Adrenal gland (tissue), 12 donors: ENCODE measurements around the gene SCYGR4. TPM values are rescaled to one million over a fixed set of nuclear protein-coding genes. Genes with fewer than 3 reads are reported as not detected.

Experiments
- DNase-seq, 7 donors: peaks; one replicate each; pipeline ENCODE4 v3.0.0-alpha.2; 2019 to 2020
- H3K27ac ChIP-seq, 5 donors: fragments of 200-600 bp; sonication (generic) in 4 of 5; 1 replicate in 3 of 5; 2 replicates in 2 of 5; pipeline versions ENCODE4 v1.5.1 to v1.8.0; 2016 to 2020; ENCODE audit warnings: mild to moderate bottlenecking in 1 of 5
- H3K27me3 ChIP-seq: fragments of 200-600 bp; 2 replicates; pipeline ENCODE4 v1.8.0; 2021
- H3K36me3 ChIP-seq, 2 donors: fragments of 200-600 bp; replicated peaks in 1 of 2; 1 replicate in 1 of 2; 2 replicates in 1 of 2; pipeline versions ENCODE4 v1.5.1 to v1.8.0; 2018 to 2022
- H3K4me1 ChIP-seq, 2 donors: fragments of 200-600 bp; replicated peaks in 1 of 2; 1 replicate in 1 of 2; 2 replicates in 1 of 2; pipeline versions ENCODE4 v1.5.1 to v1.8.0; 2018 to 2021
- H3K4me3 ChIP-seq, 4 donors: fragments of 200-600 bp; sonication (generic) in 3 of 4; one replicate each; pipeline ENCODE4 v1.5.1; 2016 to 2018
- H3K9me3 ChIP-seq, 3 donors: fragments of 200-600 bp; sonication (generic) in 1 of 3; replicated peaks in 1 of 3; 1 replicate in 2 of 3; 2 replicates in 1 of 3; pipeline versions ENCODE4 v1.5.1 to v1.8.0; 2016 to 2021
- CTCF ChIP-seq, 6 experiments: fragments of 450-650 bp in 4 of 6; fragments of 200-600 bp in 2 of 6; sonication (generic) in 1 of 6; IDR thresholded peaks; 1 replicate in 5 of 6; 2 replicates in 1 of 6; pipeline versions ENCODE4 v1.5.1 to v1.8.0; 2016 to 2021; ENCODE audit warnings: antibody characterized with exemption in 6 of 6, mild to moderate bottlenecking in 2 of 6, moderate library complexity in 1 of 6
- POLR2A ChIP-seq, 2 donors: fragments of 450-650 bp; IDR thresholded peaks; one replicate each; pipeline ENCODE4 v1.6.1; 2017; ENCODE audit warnings: antibody characterized with exemption in 2 of 2, mild to moderate bottlenecking in 2 of 2, moderate library complexity in 1 of 2
- WGBS, 4 donors: extraction: QIAGEN DNeasy Blood & Tissue Kit in 2 of 4; methylation state at CpG; one replicate each; pipeline versions ENCODE4 v1.1.5 to v1.1.7; 2013 to 2017; 5-methylcytosine and 5-hydroxymethylcytosine counted together
- intact Hi-C, 2 donors: fragments of 100-400 bp; cut with DNase I; formaldehyde crosslinking; loops; one replicate each; pipeline versions ENCODE4 v1.14.1 to v1.15.0; 2022 to 2023
- polyA plus RNA-seq, 3 donors: library from polyadenylated mRNA; stranded (reverse); fragments of 200-250 nt in 2 of 3; fragments of 350-450 nt in 1 of 3; fragmentation: Illumina TruSeq in 1 of 3; extraction: RNeasy Lipid Tissue Mini Kit (QIAGEN cat#74804) in 1 of 3; gene quantifications; one replicate each; pipeline ENCODE4 v1.2.3, GENCODE V29; 2013 to 2014
- total RNA-seq, 9 donors: library from RNA; depleted of rRNA in 4 of 9; stranded (reverse); fragments of >200 nt in 4 of 9; fragments of 120-200 nt in 1 of 9; fragmentation: NEBNext Ultra II Directional in 1 of 9; extraction: Animal tissue kit (Norgen Biotek cat#: 25700) in 1 of 9; gene quantifications; one replicate each; pipeline versions ENCODE4 v1.1.0 to v1.2.4, GENCODE V29; 2013 to 2023
- donor health status: healthy with polysubstance abuse.
- donor health status: Bipolar disorder and iron deficiency.
- donor health status: DM: yes; HTN: yes; CAD: no.
- donor health status: DM: no; HTN: no; CAD: no.
- donor health status: DM: no; HTN: no; CAD: no.
- donor health status: DM: yes; HTN: yes; CAD: no.

The SCYGR4 gene
- total and polyA plus RNA-seq, 12 donors: not detected

GRCh38 chr2:227608561-227609338 is 8.5 kb upstream of the SCYGR4 start:
- H3K9me3 ChIP-seq: no peaks in the 10 kb centered on the region
- no peaks in the 10 kb centered on the region for H3K36me3 ChIP-seq
- 61 to 77% (median 73%) methylated on average over 5 to 16 of the region's 16 CpGs for WGBS, 4 donors
- H3K27ac ChIP-seq: no peak overlapping the region
- no peaks in the 10 kb centered on the region for H3K27me3 ChIP-seq
- peak in 1 of 7 donors; percentile 24 for DNase-seq
- H3K4me1 ChIP-seq: no peaks in the 10 kb centered on the region
- intact Hi-C loops: no loop called here
- H3K4me3 ChIP-seq: no peak overlapping the region
- TF ChIP-seq CTCF (IDR thresholded peaks at IDR 0.05): no peak
- no peak for TF ChIP-seq POLR2A (IDR thresholded peaks at IDR 0.05)

GRCh38 chr2:227610123-227610522 is 7.2 kb upstream of the SCYGR4 start:
- Histone ChIP-seq H3K36me3 (no peaks in the 10 kb centered on the region), H3K9me3 (no peaks in the 10 kb centered on the region), H3K4me3 (no peak overlapping the region), H3K27me3 (no peaks in the 10 kb centered on the region), H3K27ac (no peak overlapping the region), H3K4me1 (no peaks in the 10 kb centered on the region)
- intact Hi-C loops: no loop called here
- DNase-seq: no peak
- TF ChIP-seq POLR2A (IDR thresholded peaks at IDR 0.05) (no peak), CTCF (IDR thresholded peaks at IDR 0.05) (no peak)
- 76 to 93% (median 81%) methylated on average over 2 of the region's 2 CpGs for WGBS, 4 donors

GRCh38 chr2:227612546-227613271 is 4.6 kb upstream of the SCYGR4 start:
- Histone ChIP-seq H3K4me3 (no peak overlapping the region), H3K27ac (no peak overlapping the region), H3K9me3 (no peaks in the 10 kb centered on the region), H3K4me1 (no peaks in the 10 kb centered on the region), H3K27me3 (no peaks in the 10 kb centered on the region), H3K36me3 (no peaks in the 10 kb centered on the region)
- DNase-seq: no peak
- WGBS, 4 donors: 81 to 84% (median 82%) methylated on average over 11 of the region's 11 CpGs
- TF ChIP-seq POLR2A (IDR thresholded peaks at IDR 0.05): no peak
- no peak for TF ChIP-seq CTCF (IDR thresholded peaks at IDR 0.05)
- intact Hi-C loops: no loop called here

GRCh38 chr2:227613272-227613660 is 4.0 kb upstream of the SCYGR4 start:
- Histone ChIP-seq H3K4me3 (no peak overlapping the region), H3K9me3 (no peaks in the 10 kb centered on the region), H3K27ac (no peak overlapping the region), H3K4me1 (no peaks in the 10 kb centered on the region), H3K36me3 (no peaks in the 10 kb centered on the region), H3K27me3 (no peaks in the 10 kb centered on the region)
- intact Hi-C loops: no loop called here
- TF ChIP-seq POLR2A (IDR thresholded peaks at IDR 0.05): no peak
- TF ChIP-seq CTCF (IDR thresholded peaks at IDR 0.05): no peak
- no peak for DNase-seq
- 65 to 77% (median 73%) methylated on average over 4 of the region's 4 CpGs for WGBS, 4 donors
